Progenitor cell of endocrine pancreas (in vitro differentiated cells): Measurements from ENCODE around the gene DPP10. TPM values are rescaled to one million over a fixed set of nuclear protein-coding genes. Genes with fewer than 3 reads are reported as not detected.

Source experiments
- DNase-seq: peaks from one replicate; pipeline ENCODE4 v3.0.0; 2021; ENCODE audit warnings: low spot score; ENCODE audit not compliant: unreplicated experiment
- H3K27ac Mint-ChIP-seq: 2 replicates; pipeline ENCODE4 v1.8.0; 2021; ENCODE audit warnings: mild to moderate bottlenecking, moderate library complexity, mixed read lengths
- H3K27me3 Mint-ChIP-seq: 2 replicates; pipeline ENCODE4 v1.8.0; 2021; ENCODE audit warnings: mixed read lengths
- H3K36me3 Mint-ChIP-seq: 2 replicates; pipeline ENCODE4 v1.8.0; 2022; ENCODE audit warnings: mixed read lengths; ENCODE audit not compliant: insufficient read depth
- H3K4me1 Mint-ChIP-seq: 2 replicates; pipeline ENCODE4 v1.8.0; 2021; ENCODE audit warnings: low read depth, mixed read lengths
- H3K4me3 Mint-ChIP-seq: 2 replicates; pipeline ENCODE4 v1.8.0; 2021; ENCODE audit warnings: low read depth, mild to moderate bottlenecking, moderate library complexity, mixed read lengths
- H3K9me3 Mint-ChIP-seq: 2 replicates; pipeline ENCODE4 v1.8.0; 2021; ENCODE audit warnings: low read depth, mixed read lengths
- total RNA-seq: library from RNA; stranded (reverse); gene quantifications from 2 replicates; pipeline ENCODE4 v1.2.1, GENCODE V29; 2021
- TF ChIP-seq, protein P1 (sequence below): fragments of 200-600 bp; sonication (generic); IDR thresholded peaks from one replicate; pipeline ENCODE4 v1.5.0; 2021; ENCODE audit warnings: antibody characterized with exemption, mild to moderate bottlenecking; ENCODE audit not compliant: unreplicated experiment

The DPP10 gene
- total RNA-seq, 1 donor from 2014 or later, result 44.6 TPM

DNA sequence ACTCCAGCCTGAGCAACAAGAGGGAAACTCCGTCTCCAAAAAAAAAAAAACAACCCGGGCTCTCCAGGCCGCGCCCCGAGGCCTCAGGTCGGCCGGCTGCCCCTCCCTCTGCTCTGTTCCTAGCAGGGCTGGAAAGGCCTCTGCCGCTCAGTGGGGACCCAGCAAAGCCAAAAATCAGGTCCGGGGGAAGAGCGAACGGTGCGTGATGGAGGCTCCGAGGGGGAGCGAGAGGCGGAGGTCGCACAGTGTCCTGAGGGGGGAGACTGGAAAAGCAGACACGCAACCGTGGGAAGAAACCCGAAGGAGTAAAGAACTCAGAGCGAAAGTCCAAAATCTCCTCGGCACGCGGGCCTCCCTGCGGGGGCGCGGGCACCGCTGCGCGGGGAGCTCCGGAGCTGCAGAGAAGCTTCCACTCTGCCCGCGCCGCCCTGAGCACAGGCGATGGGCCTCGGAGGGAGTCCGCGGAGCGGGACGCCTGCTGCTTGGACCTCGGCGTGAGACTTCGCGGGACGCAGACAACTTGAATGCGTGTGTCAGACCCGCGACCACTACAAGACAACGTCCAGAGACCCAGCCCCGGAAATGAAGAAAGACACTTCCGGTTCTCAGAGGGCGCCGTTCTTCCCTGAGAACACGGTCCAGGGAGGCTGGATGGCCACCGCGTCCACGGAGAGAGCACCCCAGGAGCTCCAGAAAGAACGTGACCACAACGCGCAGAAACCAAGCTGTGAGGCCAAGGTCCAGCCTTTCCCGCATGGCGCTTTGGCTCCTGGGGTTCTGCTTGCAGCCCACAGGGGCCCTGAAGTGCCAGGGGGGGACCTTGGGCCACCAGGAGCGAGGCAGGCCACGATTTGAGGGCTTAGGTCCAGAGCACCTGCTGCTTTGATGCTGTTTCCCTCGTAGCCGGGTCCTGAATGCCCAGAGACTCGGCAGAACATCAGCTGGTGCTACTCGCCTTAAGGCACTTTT is 219.8 kb downstream of the DPP10 start:
- no peaks in the 10 kb centered on the region for H3K36me3 Mint-ChIP-seq
- H3K9me3 Mint-ChIP-seq, result peaks cover 3% of the 10 kb centered on the region
- H3K27ac Mint-ChIP-seq, result peak overlapping the region; percentile 96
- DNase-seq, result peak; percentile 14
- peaks cover 18% of the 10 kb centered on the region for H3K27me3 Mint-ChIP-seq
- H3K4me1 Mint-ChIP-seq, result no peaks in the 10 kb centered on the region
- peak overlapping the region; percentile 87 for H3K4me3 Mint-ChIP-seq
- TF ChIP-seq, protein P1, sequence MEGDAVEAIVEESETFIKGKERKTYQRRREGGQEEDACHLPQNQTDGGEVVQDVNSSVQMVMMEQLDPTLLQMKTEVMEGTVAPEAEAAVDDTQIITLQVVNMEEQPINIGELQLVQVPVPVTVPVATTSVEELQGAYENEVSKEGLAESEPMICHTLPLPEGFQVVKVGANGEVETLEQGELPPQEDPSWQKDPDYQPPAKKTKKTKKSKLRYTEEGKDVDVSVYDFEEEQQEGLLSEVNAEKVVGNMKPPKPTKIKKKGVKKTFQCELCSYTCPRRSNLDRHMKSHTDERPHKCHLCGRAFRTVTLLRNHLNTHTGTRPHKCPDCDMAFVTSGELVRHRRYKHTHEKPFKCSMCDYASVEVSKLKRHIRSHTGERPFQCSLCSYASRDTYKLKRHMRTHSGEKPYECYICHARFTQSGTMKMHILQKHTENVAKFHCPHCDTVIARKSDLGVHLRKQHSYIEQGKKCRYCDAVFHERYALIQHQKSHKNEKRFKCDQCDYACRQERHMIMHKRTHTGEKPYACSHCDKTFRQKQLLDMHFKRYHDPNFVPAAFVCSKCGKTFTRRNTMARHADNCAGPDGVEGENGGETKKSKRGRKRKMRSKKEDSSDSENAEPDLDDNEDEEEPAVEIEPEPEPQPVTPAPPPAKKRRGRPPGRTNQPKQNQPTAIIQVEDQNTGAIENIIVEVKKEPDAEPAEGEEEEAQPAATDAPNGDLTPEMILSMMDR, result no peak

DNA sequence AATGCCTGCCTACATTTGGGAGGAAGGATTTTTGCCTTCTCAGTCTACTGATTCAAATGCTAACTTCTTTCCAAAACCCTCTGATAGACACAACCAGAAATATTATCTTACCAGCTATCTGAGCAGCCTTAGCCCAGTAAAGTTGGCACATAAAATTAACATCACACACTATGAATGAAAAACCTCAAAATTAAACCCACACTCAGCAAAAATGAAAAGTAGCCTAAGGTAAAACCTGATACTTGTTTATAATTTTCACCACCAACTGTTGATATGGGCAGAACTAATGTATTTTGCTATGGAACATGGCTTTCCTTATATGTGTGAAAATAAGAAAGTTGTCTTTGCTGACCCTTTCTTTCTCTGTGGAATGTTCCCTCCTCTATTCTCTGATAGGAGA is 226.0 kb downstream of the DPP10 start:
- no peak overlapping the region for H3K27ac Mint-ChIP-seq
- no peak overlapping the region for H3K4me3 Mint-ChIP-seq
- TF ChIP-seq, protein P1, result no peak
- no peaks in the 10 kb centered on the region for H3K4me1 Mint-ChIP-seq
- H3K36me3 Mint-ChIP-seq, result no peaks in the 10 kb centered on the region
- H3K9me3 Mint-ChIP-seq, result no peaks in the 10 kb centered on the region
- DNase-seq, result no peak
- H3K27me3 Mint-ChIP-seq, result peaks cover 12% of the 10 kb centered on the region

GRCh38 chr2:114683251-114683650 is 240.8 kb downstream of the DPP10 start:
- DNase-seq, result no peak
- Mint-ChIP-seq H3K9me3 (no peaks in the 10 kb centered on the region), H3K4me3 (no peak overlapping the region), H3K27me3 (peaks cover 41% of the 10 kb centered on the region), H3K4me1 (peaks cover 4% of the 10 kb centered on the region), H3K27ac (no peak overlapping the region), H3K36me3 (no peaks in the 10 kb centered on the region)
- TF ChIP-seq, protein P1, result no peak

DNA sequence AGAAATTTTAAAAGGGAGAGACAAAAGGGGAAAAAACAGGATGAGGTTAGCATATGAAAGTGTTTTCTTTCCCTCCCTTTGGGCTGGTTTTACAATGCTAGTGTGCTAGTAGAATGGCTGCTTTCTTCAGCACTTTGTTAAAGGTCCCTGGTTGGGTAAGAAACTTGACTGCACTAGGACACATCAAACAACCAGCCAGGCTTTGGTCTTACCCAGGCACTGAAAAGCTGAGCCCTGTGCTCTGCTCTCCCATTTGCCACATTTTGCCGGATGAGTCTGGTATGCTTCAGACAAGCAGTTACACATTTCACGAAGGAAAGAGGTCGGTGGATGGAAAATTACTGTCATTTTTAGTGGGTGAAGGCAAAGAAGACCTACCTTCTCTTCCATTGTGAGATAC is 242.0 kb downstream of the DPP10 start:
- H3K27me3 Mint-ChIP-seq, result peaks cover 41% of the 10 kb centered on the region
- TF ChIP-seq, protein P1, result no peak
- H3K36me3 Mint-ChIP-seq, result no peaks in the 10 kb centered on the region
- peaks cover 2% of the 10 kb centered on the region for H3K4me1 Mint-ChIP-seq
- no peak overlapping the region for H3K27ac Mint-ChIP-seq
- no peaks in the 10 kb centered on the region for H3K9me3 Mint-ChIP-seq
- no peak for DNase-seq
- H3K4me3 Mint-ChIP-seq, result no peak overlapping the region

DNA sequence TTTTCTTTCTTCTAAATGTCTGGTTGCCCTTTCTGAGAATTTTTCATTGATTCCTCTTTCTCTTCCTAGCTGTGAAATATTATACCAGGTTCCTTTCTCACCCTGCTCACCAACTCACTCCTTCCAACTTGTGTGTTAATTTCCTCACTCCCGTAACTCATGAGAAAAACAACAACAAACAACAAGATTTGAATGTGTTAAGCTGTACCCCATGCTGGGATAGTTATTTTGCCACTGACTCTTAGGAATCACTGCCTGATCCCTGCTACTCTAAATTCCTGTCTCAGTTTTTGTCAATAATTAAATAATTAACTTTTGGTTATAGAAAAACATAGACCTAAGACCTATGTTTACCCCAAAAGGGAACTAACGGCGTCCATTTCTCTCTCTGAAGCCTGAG is 242.7 kb downstream of the DPP10 start:
- DNase-seq, result no peak
- no peak overlapping the region for H3K27ac Mint-ChIP-seq
- no peak overlapping the region for H3K4me3 Mint-ChIP-seq
- TF ChIP-seq, protein P1, result no peak
- H3K4me1 Mint-ChIP-seq, result peaks cover 2% of the 10 kb centered on the region
- peaks cover 38% of the 10 kb centered on the region for H3K27me3 Mint-ChIP-seq
- H3K9me3 Mint-ChIP-seq, result no peaks in the 10 kb centered on the region
- no peaks in the 10 kb centered on the region for H3K36me3 Mint-ChIP-seq
